ENCODE results near the gene CFAP70. TPM values are rescaled to one million over a fixed set of nuclear protein-coding genes. Genes with fewer than 3 reads are reported as not detected.

CFAP70 gene
- total RNA-seq, 1 donor: 0.43 TPM

- TF ChIP-seq, protein P1, sequence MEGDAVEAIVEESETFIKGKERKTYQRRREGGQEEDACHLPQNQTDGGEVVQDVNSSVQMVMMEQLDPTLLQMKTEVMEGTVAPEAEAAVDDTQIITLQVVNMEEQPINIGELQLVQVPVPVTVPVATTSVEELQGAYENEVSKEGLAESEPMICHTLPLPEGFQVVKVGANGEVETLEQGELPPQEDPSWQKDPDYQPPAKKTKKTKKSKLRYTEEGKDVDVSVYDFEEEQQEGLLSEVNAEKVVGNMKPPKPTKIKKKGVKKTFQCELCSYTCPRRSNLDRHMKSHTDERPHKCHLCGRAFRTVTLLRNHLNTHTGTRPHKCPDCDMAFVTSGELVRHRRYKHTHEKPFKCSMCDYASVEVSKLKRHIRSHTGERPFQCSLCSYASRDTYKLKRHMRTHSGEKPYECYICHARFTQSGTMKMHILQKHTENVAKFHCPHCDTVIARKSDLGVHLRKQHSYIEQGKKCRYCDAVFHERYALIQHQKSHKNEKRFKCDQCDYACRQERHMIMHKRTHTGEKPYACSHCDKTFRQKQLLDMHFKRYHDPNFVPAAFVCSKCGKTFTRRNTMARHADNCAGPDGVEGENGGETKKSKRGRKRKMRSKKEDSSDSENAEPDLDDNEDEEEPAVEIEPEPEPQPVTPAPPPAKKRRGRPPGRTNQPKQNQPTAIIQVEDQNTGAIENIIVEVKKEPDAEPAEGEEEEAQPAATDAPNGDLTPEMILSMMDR (IDR thresholded peaks at IDR 0.05; ENCODE audit: insufficient read depth, low read depth, low read length): no peak
- DNase-seq (ENCODE audit: low read depth): no peak
- H3K4me3 ChIP-seq (ENCODE audit: low read depth, low read length): no peak overlapping the region
Observed at GRCh38 chr10:73229567-73229966, 129.1 kb downstream of the CFAP70 start.

- no peak overlapping the region for H3K4me3 ChIP-seq (ENCODE audit: low read depth, low read length)
- TF ChIP-seq, protein P1 (IDR thresholded peaks at IDR 0.05; ENCODE audit: insufficient read depth, low read depth, low read length): no peak
- DNase-seq (ENCODE audit: low read depth): peak; percentile 67
Observed at GRCh38 chr10:73228247-73228646, 130.4 kb downstream of the CFAP70 start.

DNA sequence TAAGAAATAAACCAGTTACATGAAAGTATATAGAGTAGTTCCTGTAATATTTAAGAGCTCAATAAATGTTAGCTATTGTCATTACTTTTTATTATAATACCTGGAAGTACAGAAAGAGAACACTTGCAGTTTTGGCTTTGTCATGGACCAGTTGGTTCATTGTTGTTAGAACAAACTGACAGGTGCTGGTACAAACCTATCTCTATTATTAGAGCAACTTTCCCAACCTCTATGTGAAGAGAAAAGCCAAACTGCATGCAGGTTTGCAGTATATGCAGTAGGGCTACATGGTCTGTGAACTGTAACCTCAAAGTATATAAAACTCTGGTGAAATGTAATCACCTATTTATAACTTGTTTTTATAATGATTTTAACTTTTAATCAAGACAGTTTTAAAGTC is 132.0 kb downstream of the CFAP70 start:
- TF ChIP-seq, protein P1 (IDR thresholded peaks at IDR 0.05; ENCODE audit: insufficient read depth, low read depth, low read length): no peak
- H3K4me3 ChIP-seq (ENCODE audit: low read depth, low read length): no peak overlapping the region
- DNase-seq (ENCODE audit: low read depth): no peak

GRCh38 chr10:73225518-73225917 is 133.1 kb downstream of the CFAP70 start:
- no peak overlapping the region for H3K4me3 ChIP-seq (ENCODE audit: low read depth, low read length)
- DNase-seq (ENCODE audit: low read depth): no peak
- TF ChIP-seq, protein P1 (IDR thresholded peaks at IDR 0.05; ENCODE audit: insufficient read depth, low read depth, low read length): no peak

DNA sequence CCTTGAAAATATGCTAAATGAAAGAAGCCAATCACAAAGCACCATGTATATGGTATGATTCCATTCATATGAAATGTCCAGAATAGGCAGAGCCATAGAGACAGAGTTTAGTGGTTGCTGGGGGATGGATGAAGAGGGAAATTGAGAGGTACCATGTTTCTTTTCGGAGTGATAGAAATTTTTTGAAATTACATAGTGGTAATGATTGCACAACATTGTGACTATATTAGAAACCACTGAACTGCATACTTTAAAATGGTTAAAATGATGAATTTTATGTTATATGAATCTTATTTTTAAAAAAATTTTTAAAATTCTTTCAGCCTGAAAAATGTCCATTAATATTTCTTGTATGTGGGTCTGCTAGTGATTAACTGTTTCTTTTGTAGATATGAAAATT is 137.7 kb downstream of the CFAP70 start:
- TF ChIP-seq, protein P1 (IDR thresholded peaks at IDR 0.05; ENCODE audit: insufficient read depth, low read depth, low read length): no peak
- H3K4me3 ChIP-seq (ENCODE audit: low read depth, low read length): no peak overlapping the region
- no peak for DNase-seq (ENCODE audit: low read depth)

DNA sequence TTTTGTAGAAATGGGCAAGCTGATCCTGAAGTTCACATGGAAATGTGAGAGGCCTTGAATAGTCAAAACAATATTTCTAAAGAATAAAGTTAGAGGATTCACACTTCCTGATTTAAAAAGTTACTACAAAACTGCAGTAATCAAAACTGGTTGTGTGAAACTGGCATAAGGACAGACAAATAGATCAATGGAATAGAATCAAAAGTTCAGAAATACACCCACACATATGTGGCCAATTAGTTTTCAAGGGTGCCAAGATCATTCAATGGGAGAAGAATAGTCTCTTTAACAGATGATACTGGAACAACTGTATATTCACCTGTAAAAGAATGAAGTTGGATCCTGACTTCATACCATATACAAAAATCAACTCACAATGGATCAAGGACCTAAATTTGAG is 139.3 kb downstream of the CFAP70 start:
- TF ChIP-seq, protein P1 (IDR thresholded peaks at IDR 0.05; ENCODE audit: insufficient read depth, low read depth, low read length): no peak
- H3K4me3 ChIP-seq (ENCODE audit: low read depth, low read length): no peak overlapping the region

GRCh38 chr10:73218431-73219191 is 140.1 kb downstream of the CFAP70 start:
- TF ChIP-seq, protein P1 (IDR thresholded peaks at IDR 0.05; ENCODE audit: insufficient read depth, low read depth, low read length): peak; percentile 59
- H3K4me3 ChIP-seq (ENCODE audit: low read depth, low read length): no peak overlapping the region
- DNase-seq (ENCODE audit: low read depth): peak; percentile 45

More for the DNA sequence above, 139.3 kb downstream of the CFAP70 start:
- no peak for DNase-seq (ENCODE audit: low read depth)

Measured in fibroblast of villous mesenchyme (primary cell).